D341Med (cell line): ENCODE measurements around the gene SYNGR1.

Experiments used
- DNase-seq: peaks from one replicate; pipeline ENCODE4 v3.0.0; 2012; ENCODE audit warnings: low spot score

Gene SYNGR1

GRCh38 chr22:39429916-39430575 lies 80.3 kb downstream of the SYNGR1 start:
- DNase-seq, result no peak

GRCh38 chr22:39430576-39431150 lies 80.9 kb downstream of the SYNGR1 start:
- DNase-seq, result no peak

- no peak for DNase-seq
Measured at GRCh38 chr22:39431216-39431801, 81.5 kb downstream of the SYNGR1 start.

GRCh38 chr22:39431821-39432251 lies 82.0 kb downstream of the SYNGR1 start:
- DNase-seq, result no peak

- no peak for DNase-seq
Measured at GRCh38 chr22:39432361-39432811, 82.6 kb downstream of the SYNGR1 start.

- DNase-seq, result no peak
Measured at GRCh38 chr22:39433476-39434242, 83.9 kb downstream of the SYNGR1 start.

GRCh38 chr22:39434243-39434653 lies 84.5 kb downstream of the SYNGR1 start:
- DNase-seq, result no peak

GRCh38 chr22:39434721-39435120 lies 84.9 kb downstream of the SYNGR1 start:
- DNase-seq, result no peak
